Stomach smooth muscle (tissue), 2 donors: ENCODE data around the gene PPARG.

Experiments used
- H3K27ac ChIP-seq: one replicate; pipeline ENCODE4 v1.7.0; 2013; ENCODE audit warnings: mild to moderate bottlenecking, low read length, inconsistent platforms
- H3K27me3 ChIP-seq, 2 donors: one replicate each; pipeline ENCODE4 v1.7.0; 2013; ENCODE audit warnings: low read length in 2 of 2; ENCODE audit not compliant: insufficient read depth in 2 of 2, control insufficient read depth in 1 of 2
- H3K36me3 ChIP-seq, 2 donors: one replicate each; pipeline ENCODE4 v1.7.0; 2013; ENCODE audit warnings: low read length in 2 of 2; ENCODE audit not compliant: control insufficient read depth in 2 of 2, insufficient read depth in 2 of 2
- H3K4me1 ChIP-seq: one replicate; pipeline ENCODE4 v1.7.0; 2013; ENCODE audit warnings: low read length; ENCODE audit not compliant: control insufficient read depth, insufficient read depth
- H3K4me3 ChIP-seq, 2 donors: one replicate each; pipeline ENCODE4 v1.7.0; 2013; ENCODE audit warnings: low read length in 2 of 2
- H3K9ac ChIP-seq, 2 donors: one replicate each; pipeline ENCODE4 v1.7.0; 2013; ENCODE audit warnings: low read length in 2 of 2, mild to moderate bottlenecking in 1 of 2
- H3K9me3 ChIP-seq, 2 donors: one replicate each; pipeline ENCODE4 v1.7.0; 2013; ENCODE audit warnings: low read length in 2 of 2; ENCODE audit not compliant: control insufficient read depth in 2 of 2
- donor health status: healthy.
- donor health status: Pancreatic carcinoma.

The PPARG gene

GRCh38 chr3:12288182-12289129 is at the start of gene PPARG:
TSS of gene PPARG (plus strand) at chr3:12289070. CDS start at chr3:12379712, 90,642 bp downstream.
- Histone ChIP-seq H3K9me3 (no peaks in the 10 kb centered on the region), H3K27ac (no peak within 1 kb of the TSS), H3K9ac (peak within 1 kb of the TSS; percentile 48 to 68), H3K27me3 (peaks cover 9 to 23% of the 10 kb centered on the region in 2 donors), H3K36me3 (no peaks in the 10 kb centered on the region), H3K4me1 (peaks cover 4% of the 10 kb centered on the region), H3K4me3 (peak within 1 kb of the TSS; percentile 65 to 74)

- H3K4me1 ChIP-seq: peaks cover 4% of the 10 kb centered on the region
- no peaks in the 10 kb centered on the region for H3K9me3 ChIP-seq
- no peaks in the 10 kb centered on the region for H3K36me3 ChIP-seq
- H3K27me3 ChIP-seq: no peaks in the 10 kb centered on the region
- H3K27ac ChIP-seq: no peak overlapping the region
- no peak overlapping the region for H3K9ac ChIP-seq
- no peak overlapping the region for H3K4me3 ChIP-seq
These were observed 49.6 kb upstream of the PPARG start for GRCh38 chr3:12239301-12239700.

- no peaks in the 10 kb centered on the region for H3K9me3 ChIP-seq
- H3K36me3 ChIP-seq: no peaks in the 10 kb centered on the region
- H3K4me1 ChIP-seq: no peaks in the 10 kb centered on the region
- H3K4me3 ChIP-seq: no peak overlapping the region
- no peak overlapping the region for H3K27ac ChIP-seq
- peaks cover 0 to 2% of the 10 kb centered on the region in 2 donors for H3K27me3 ChIP-seq
- no peak overlapping the region for H3K9ac ChIP-seq
These were observed 46.1 kb upstream of the PPARG start for GRCh38 chr3:12242772-12243171.

GRCh38 chr3:12246497-12247163 is 42.2 kb upstream of the PPARG start:
- H3K9me3 ChIP-seq: no peaks in the 10 kb centered on the region
- no peaks in the 10 kb centered on the region for H3K4me1 ChIP-seq
- no peaks in the 10 kb centered on the region for H3K36me3 ChIP-seq
- H3K27me3 ChIP-seq: peaks cover 0 to 2% of the 10 kb centered on the region in 2 donors
- no peak overlapping the region for H3K27ac ChIP-seq
- no peak overlapping the region for H3K4me3 ChIP-seq
- H3K9ac ChIP-seq: no peak overlapping the region

GRCh38 chr3:12247411-12247810 is 41.5 kb upstream of the PPARG start:
- H3K27ac ChIP-seq: no peak overlapping the region
- no peak overlapping the region for H3K9ac ChIP-seq
- no peaks in the 10 kb centered on the region for H3K4me1 ChIP-seq
- H3K4me3 ChIP-seq: no peak overlapping the region
- H3K9me3 ChIP-seq: no peaks in the 10 kb centered on the region
- H3K36me3 ChIP-seq: no peaks in the 10 kb centered on the region
- H3K27me3 ChIP-seq: peaks cover 0 to 2% of the 10 kb centered on the region in 2 donors

GRCh38 chr3:12249519-12249918 is 39.4 kb upstream of the PPARG start:
- H3K4me1 ChIP-seq: no peaks in the 10 kb centered on the region
- no peak overlapping the region for H3K4me3 ChIP-seq
- peaks cover 0 to 2% of the 10 kb centered on the region in 2 donors for H3K27me3 ChIP-seq
- no peaks in the 10 kb centered on the region for H3K36me3 ChIP-seq
- H3K9me3 ChIP-seq: no peaks in the 10 kb centered on the region
- no peak overlapping the region for H3K27ac ChIP-seq
- no peak overlapping the region for H3K9ac ChIP-seq

- no peaks in the 10 kb centered on the region for H3K36me3 ChIP-seq
- no peak overlapping the region for H3K27ac ChIP-seq
- H3K9me3 ChIP-seq: no peaks in the 10 kb centered on the region
- no peaks in the 10 kb centered on the region for H3K4me1 ChIP-seq
- H3K4me3 ChIP-seq: no peak overlapping the region
- no peak overlapping the region for H3K9ac ChIP-seq
- H3K27me3 ChIP-seq: no peaks in the 10 kb centered on the region
These were observed 36.0 kb upstream of the PPARG start for GRCh38 chr3:12252889-12253288.

GRCh38 chr3:12253516-12254343 is 35.1 kb upstream of the PPARG start:
- H3K27ac ChIP-seq: no peak overlapping the region
- H3K9me3 ChIP-seq: no peaks in the 10 kb centered on the region
- no peaks in the 10 kb centered on the region for H3K36me3 ChIP-seq
- no peaks in the 10 kb centered on the region for H3K4me1 ChIP-seq
- no peak overlapping the region for H3K9ac ChIP-seq
- no peaks in the 10 kb centered on the region for H3K27me3 ChIP-seq
- no peak overlapping the region for H3K4me3 ChIP-seq

GRCh38 chr3:12255393-12255792 is 33.5 kb upstream of the PPARG start:
- H3K9ac ChIP-seq: no peak overlapping the region
- no peak overlapping the region for H3K4me3 ChIP-seq
- no peaks in the 10 kb centered on the region for H3K4me1 ChIP-seq
- no peak overlapping the region for H3K27ac ChIP-seq
- no peaks in the 10 kb centered on the region for H3K36me3 ChIP-seq
- no peaks in the 10 kb centered on the region for H3K27me3 ChIP-seq
- no peaks in the 10 kb centered on the region for H3K9me3 ChIP-seq

- no peaks in the 10 kb centered on the region for H3K27me3 ChIP-seq
- H3K27ac ChIP-seq: no peak overlapping the region
- no peaks in the 10 kb centered on the region for H3K36me3 ChIP-seq
- no peak overlapping the region for H3K4me3 ChIP-seq
- H3K4me1 ChIP-seq: no peaks in the 10 kb centered on the region
- H3K9ac ChIP-seq: no peak overlapping the region
- H3K9me3 ChIP-seq: no peaks in the 10 kb centered on the region
These were observed 30.0 kb upstream of the PPARG start for GRCh38 chr3:12258911-12259310.
